Breast epithelium (tissue), 3 donors: ENCODE measurements around the gene MAP6.

ENCODE experiments used
- CTCF ChIP-seq, 3 donors: fragments of 450-650 bp; IDR thresholded peaks; one replicate each; pipeline ENCODE4 v1.5.1; 2016 to 2017; ENCODE audit warnings: antibody characterized with exemption in 3 of 3, mild to moderate bottlenecking in 3 of 3, moderate library complexity in 3 of 3
- POLR2A ChIP-seq: fragments of 450-650 bp; IDR thresholded peaks from one replicate; pipeline ENCODE4 v1.6.1; 2016; ENCODE audit warnings: antibody characterized with exemption, mild to moderate bottlenecking, moderate library complexity
- POLR2AphosphoS5 ChIP-seq, 3 donors: sonication (generic); formaldehyde crosslinking; IDR thresholded peaks; one replicate each; pipeline ENCODE4 v1.6.1; 2017; ENCODE audit warnings: antibody characterized with exemption in 3 of 3

- TF ChIP-seq CTCF (IDR thresholded peaks at IDR 0.05), result no peak
- no peak for TF ChIP-seq POLR2A
- TF ChIP-seq POLR2AphosphoS5 (IDR thresholded peaks at IDR 0.05), result no peak
These were observed 73.4 kb downstream of the MAP6 start for GRCh38 chr11:75595429-75595828.
